HFFc6 (cell line): ENCODE data around the gene MECP2. TPM values are rescaled to one million over a fixed set of nuclear protein-coding genes. Genes with fewer than 3 reads are reported as not detected.

Experiments
- DNase-seq: peaks from one replicate; pipeline ENCODE4 v3.0.0-alpha.2; 2018
- H3K27ac Mint-ChIP-seq: 2 replicates; pipeline ENCODE4 v1.8.0; 2020; ENCODE audit warnings: mild to moderate bottlenecking, mixed read lengths
- H3K27me3 Mint-ChIP-seq: 2 replicates; pipeline ENCODE4 v1.8.0; 2021; ENCODE audit warnings: mild to moderate bottlenecking, moderate library complexity, mixed read lengths; ENCODE audit not compliant: insufficient read depth
- H3K36me3 Mint-ChIP-seq: 2 replicates; pipeline ENCODE4 v1.8.0; 2021; ENCODE audit warnings: low read depth, mixed read lengths
- H3K4me1 Mint-ChIP-seq: 2 replicates; pipeline ENCODE4 v1.8.0; 2020; ENCODE audit warnings: low read depth, mixed read lengths
- H3K4me3 Mint-ChIP-seq: 2 replicates; pipeline ENCODE4 v1.8.0; 2020; ENCODE audit warnings: mild to moderate bottlenecking, moderate library complexity, mixed read lengths
- H3K9me3 Mint-ChIP-seq: 2 replicates; pipeline ENCODE4 v1.8.0; 2020; ENCODE audit warnings: mild to moderate bottlenecking, mixed read lengths
- microRNA-seq: library from miRNA; unstranded; fragments of <30 nt; microRNA quantifications from one replicate; pipeline ENCODE4, GENCODE V29; 2019
- total RNA-seq, 6 experiments: library from RNA; stranded (reverse); fragmentation: NEBNext Ultra II Directional; extraction: Animal tissue kit (Norgen Biotek cat#: 25700); gene quantifications; 2 replicates in 1 of 6; 3 replicates in 5 of 6; pipeline ENCODE4 v1.2.3, GENCODE V29; 2021
- TF ChIP-seq, protein P1 (sequence below): fragments of 200-600 bp; sonication (generic); IDR thresholded peaks from 2 replicates; pipeline ENCODE4 v1.5.0; 2021; ENCODE audit warnings: antibody characterized with exemption, mild to moderate bottlenecking

Gene MECP2
- total RNA-seq, 6 experiments from 2014 or later = 28.8 to 35.8 (median 31.9) TPM

DNA sequence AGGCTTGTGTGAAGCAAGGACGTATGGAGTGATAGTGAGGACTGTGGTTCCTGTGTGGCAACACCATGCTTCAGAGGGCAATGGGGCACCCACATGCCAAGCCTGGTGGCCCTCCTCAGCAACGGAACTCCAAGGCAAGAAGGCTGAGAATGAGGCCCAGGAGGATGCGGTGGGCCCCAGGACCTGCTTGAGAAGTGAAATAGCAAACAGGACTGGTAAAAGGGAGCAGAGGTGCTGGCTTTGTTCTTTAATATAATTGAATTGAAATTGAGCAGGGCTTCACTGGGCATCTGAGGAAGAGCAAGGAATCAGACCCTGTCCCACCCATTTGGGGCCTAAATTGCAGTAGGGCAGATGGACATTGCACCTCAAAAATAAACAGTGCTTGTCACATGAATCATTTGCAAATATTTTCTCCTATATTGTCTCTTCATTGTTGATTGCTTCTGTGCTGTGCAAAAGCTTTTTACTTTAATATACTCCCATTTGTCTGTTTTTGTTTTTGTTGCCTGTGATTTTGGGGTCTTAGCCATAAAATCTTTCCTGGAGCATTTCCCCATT is 122.7 kb downstream of the MECP2 start:
- Mint-ChIP-seq H3K27ac (no peak overlapping the region), H3K4me3 (no peak overlapping the region), H3K36me3 (peaks cover 4% of the 10 kb centered on the region), H3K9me3 (no peaks in the 10 kb centered on the region), H3K4me1 (peaks cover 13% of the 10 kb centered on the region; the same call in 1 of the 2 replicates), H3K27me3 (peaks cover 2% of the 10 kb centered on the region)
- TF ChIP-seq, protein P1, sequence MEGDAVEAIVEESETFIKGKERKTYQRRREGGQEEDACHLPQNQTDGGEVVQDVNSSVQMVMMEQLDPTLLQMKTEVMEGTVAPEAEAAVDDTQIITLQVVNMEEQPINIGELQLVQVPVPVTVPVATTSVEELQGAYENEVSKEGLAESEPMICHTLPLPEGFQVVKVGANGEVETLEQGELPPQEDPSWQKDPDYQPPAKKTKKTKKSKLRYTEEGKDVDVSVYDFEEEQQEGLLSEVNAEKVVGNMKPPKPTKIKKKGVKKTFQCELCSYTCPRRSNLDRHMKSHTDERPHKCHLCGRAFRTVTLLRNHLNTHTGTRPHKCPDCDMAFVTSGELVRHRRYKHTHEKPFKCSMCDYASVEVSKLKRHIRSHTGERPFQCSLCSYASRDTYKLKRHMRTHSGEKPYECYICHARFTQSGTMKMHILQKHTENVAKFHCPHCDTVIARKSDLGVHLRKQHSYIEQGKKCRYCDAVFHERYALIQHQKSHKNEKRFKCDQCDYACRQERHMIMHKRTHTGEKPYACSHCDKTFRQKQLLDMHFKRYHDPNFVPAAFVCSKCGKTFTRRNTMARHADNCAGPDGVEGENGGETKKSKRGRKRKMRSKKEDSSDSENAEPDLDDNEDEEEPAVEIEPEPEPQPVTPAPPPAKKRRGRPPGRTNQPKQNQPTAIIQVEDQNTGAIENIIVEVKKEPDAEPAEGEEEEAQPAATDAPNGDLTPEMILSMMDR = no peak
- no peak for DNase-seq

DNA sequence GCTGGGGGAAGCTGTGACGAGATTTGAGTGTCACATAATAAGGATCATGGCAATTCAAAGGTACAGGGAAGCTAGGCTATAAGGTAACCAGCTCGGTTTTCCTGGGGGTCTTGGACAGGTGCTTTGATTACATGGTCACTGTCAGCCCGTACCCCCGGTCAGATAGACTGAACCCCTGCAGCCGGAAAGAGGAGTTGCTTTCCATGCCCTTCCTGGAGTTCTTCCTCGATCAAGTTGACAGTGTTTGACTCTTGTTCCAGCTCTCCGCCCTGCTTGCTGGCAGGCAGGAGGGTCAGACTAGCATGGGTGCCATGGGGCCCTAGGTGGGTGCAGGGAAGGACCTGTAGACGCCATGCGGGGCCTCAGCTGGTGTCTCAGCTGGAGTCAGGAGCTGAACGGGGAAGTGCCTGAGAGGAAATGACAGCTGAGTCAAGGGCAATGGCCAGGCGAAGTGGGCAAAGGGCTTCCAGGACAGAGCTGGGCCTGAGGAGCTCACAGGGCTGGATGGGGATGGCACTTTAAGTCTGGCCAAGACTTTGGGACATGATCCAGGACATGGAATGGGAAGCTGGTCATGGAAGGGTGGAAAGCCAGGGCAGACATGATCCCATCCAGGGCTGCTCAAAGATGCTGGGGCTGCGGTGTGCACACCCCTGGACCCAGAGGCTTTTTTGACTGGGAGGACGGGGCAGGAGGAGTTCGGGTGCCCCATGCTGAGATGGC is 123.4 kb downstream of the MECP2 start:
- H3K27me3 Mint-ChIP-seq = peaks cover 2% of the 10 kb centered on the region
- DNase-seq = no peak
- no peak overlapping the region for H3K4me3 Mint-ChIP-seq
- peaks cover 13% of the 10 kb centered on the region; the same call in 1 of the 2 replicates for H3K4me1 Mint-ChIP-seq
- TF ChIP-seq, protein P1 = no peak
- H3K27ac Mint-ChIP-seq = peak overlapping the region; percentile 54; the same call in 1 of the 2 replicates
- H3K36me3 Mint-ChIP-seq = peaks cover 8% of the 10 kb centered on the region
- H3K9me3 Mint-ChIP-seq = no peaks in the 10 kb centered on the region

DNA sequence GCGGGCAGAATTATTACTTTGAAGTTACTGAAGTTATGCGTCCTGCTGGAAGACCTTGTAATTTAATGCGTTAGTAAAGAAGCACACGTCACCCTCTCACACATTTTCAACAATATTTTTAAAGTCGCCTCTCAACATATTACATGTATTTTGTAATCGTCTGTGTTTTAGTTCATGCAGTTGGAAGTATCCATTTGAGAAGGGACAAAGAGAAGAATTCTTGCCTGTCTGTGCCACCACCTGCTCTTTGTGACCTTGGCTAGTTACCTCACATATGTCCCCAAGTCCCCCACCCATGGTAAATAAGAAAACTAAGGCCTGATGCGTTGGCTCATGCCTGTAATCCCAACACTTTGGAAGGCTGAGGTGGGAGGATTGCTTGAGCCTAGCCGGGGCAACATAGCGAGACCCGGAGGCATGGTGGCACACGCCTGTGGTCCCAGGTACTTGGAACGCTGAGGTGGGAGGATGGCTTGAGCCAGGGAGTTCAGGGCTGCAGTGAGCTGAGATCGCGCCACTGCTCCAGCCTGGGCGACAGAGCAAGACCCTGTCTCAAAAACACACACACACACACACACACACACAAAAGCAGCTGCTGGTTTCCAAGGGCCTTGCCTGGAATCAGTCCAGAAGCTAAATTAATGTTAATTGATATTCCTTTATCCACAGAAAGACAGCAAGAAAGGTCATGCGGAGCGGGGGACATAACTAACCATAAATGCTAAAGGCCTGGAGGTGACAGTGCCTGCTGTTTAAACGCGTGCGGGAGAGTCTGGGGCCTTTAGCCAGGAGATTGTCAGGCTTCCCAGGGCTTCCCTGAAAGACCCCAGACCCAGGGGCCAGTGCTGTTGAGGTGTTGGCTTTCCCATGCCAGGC is 124.2 kb downstream of the MECP2 start:
- H3K9me3 Mint-ChIP-seq = no peaks in the 10 kb centered on the region
- no peak for DNase-seq
- peaks cover 2% of the 10 kb centered on the region for H3K27me3 Mint-ChIP-seq
- H3K4me3 Mint-ChIP-seq = peak overlapping the region; percentile 90
- H3K36me3 Mint-ChIP-seq = peaks cover 8% of the 10 kb centered on the region
- TF ChIP-seq, protein P1 = no peak
- H3K4me1 Mint-ChIP-seq = peaks cover 15% of the 10 kb centered on the region
- H3K27ac Mint-ChIP-seq = peak overlapping the region; percentile 93

DNA sequence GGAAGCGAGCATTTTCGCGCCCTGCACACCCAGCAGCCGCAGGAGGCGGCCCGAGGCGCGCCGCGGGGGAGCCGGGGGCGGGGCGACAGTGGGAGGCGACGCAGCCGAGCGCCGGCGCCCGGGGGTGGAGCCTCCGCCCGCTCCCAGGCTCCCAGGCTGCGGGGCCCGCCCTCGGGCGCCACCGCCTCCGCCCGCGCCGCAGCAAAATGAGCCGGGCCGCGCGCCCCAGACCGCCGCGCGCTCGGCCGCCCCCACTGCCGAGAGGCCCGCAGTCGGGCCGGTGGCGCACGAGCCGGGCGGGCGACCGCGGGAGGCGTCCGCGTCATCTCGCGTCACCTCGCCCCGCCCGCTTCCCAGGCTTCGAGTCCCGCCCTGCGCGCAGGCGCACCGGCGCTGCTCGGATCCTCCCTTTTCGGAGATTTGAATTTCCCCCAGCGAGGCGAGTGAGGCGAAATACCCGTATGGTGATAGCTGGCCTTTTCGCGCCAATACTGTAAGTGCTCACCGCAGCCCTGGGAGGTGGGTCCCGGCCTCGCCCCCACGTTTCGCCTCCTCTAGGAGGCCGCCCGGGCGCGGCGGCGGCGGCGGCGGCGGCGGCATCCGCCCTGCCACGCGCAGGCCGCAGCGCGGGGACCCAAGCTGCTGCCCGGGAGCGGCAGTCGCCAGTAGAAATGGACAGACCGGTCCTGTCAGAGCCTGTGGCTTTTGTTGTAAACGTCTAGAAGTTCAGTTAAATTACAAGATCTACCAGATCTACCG is 125.0 kb downstream of the MECP2 start, which contains the start of gene TMEM187:
Gene TMEM187, plus strand, starts transcription at position 387 of the 759 bp plus-strand sequence. CDS start 9,309 bp downstream, outside the sequence.
- H3K4me1 Mint-ChIP-seq = peaks cover 23% of the 10 kb centered on the region
- TF ChIP-seq, protein P1 = no peak

More for the DNA sequence above, 125.0 kb downstream of the MECP2 start, which contains the start of gene TMEM187:
- H3K36me3 Mint-ChIP-seq = peaks cover 10% of the 10 kb centered on the region
- H3K9me3 Mint-ChIP-seq = no peaks in the 10 kb centered on the region
- H3K27ac Mint-ChIP-seq = peak within 1 kb of the TSS; percentile 100
- peak; percentile 74 for DNase-seq
- H3K4me3 Mint-ChIP-seq = peak within 1 kb of the TSS; percentile 99
- peaks cover 2% of the 10 kb centered on the region for H3K27me3 Mint-ChIP-seq

Small RNA genes lying within 50 kb of the gene (microRNA-seq; reads per million reads assigned to microRNA genes)
- gene MIR3202-1 (not detected), gene MIR3202-2 (not detected), gene MIR718 (not detected)

Other genes starting within 250 kb of the MECP2 start
- 10 to 100 TPM; 13.1 to 89.2 (median 14.4) TPM for gene L1CAM, start 211.5 kb downstream of the MECP2 start, total RNA-seq
- gene AVPR2, start 193.0 kb downstream of the MECP2 start, total RNA-seq = not detected
- under 1 TPM; 0.18 to 0.63 (median 0.48) TPM for gene ARHGAP4, start 171.5 kb downstream of the MECP2 start, total RNA-seq
- gene NAA10, start 162.7 kb downstream of the MECP2 start, total RNA-seq = 100 to 1,000 TPM; 130 to 160 (median 146) TPM
- gene RENBP, start 153.1 kb downstream of the MECP2 start, total RNA-seq = under 1 TPM in 4 of 6 experiments, not detected in 2; 0.23 to 0.75 (median 0.40) TPM
- 10 to 100 TPM; 52.1 to 62.1 (median 59.0) TPM for gene HCFC1, start 125.9 kb downstream of the MECP2 start, total RNA-seq
- gene TMEM187, start 125.0 kb downstream of the MECP2 start, total RNA-seq = 1 to 10 TPM; 3.1 to 8.0 (median 5.7) TPM
- 100 to 1,000 TPM; 103 to 133 (median 120) TPM for gene IRAK1, start 77.8 kb downstream of the MECP2 start, total RNA-seq
- not detected for gene OPN1LW, start 46.5 kb upstream of the MECP2 start, total RNA-seq
- gene OPN1MW, start 84.9 kb upstream of the MECP2 start, total RNA-seq = not detected
- gene OPN1MW2, start 122.0 kb upstream of the MECP2 start, total RNA-seq = not detected
- not detected for gene OPN1MW3, start 159.9 kb upstream of the MECP2 start, total RNA-seq
- gene TEX28, start 197.4 kb upstream of the MECP2 start, total RNA-seq = not detected
- gene TKTL1, start 198.1 kb upstream of the MECP2 start, total RNA-seq = not detected